Small intestine (tissue), 7 donors: Measurements from ENCODE around the gene RITA1. TPM values are rescaled to one million over a fixed set of nuclear protein-coding genes. Genes with fewer than 3 reads are reported as not detected.
A peak's percentile ranks its signal among the peaks of the same experiment; 100 is the strongest.

Source experiments
- DNase-seq, 2 donors: peaks; one replicate each; pipeline versions ENCODE4 v3.0.0 to v3.0.0-alpha.2; 2013
- FAIRE-seq: peaks from 2 replicates; lab custom pipeline; 2012; peaks lifted over from hg19 to GRCh38; lab: Jason Lieb, UNC
- H3K27ac ChIP-seq, 3 donors: one replicate each; pipeline ENCODE4 v1.5.1; 2013; ENCODE audit warnings: low read length in 2 of 3, mild to moderate bottlenecking in 2 of 3, control low read depth in 1 of 3, inconsistent platforms in 1 of 3, low read depth in 1 of 3, moderate library complexity in 1 of 3
- H3K27me3 ChIP-seq, 3 donors: one replicate each; pipeline ENCODE4 v1.6.1; 2013; ENCODE audit warnings: low read length in 3 of 3, inconsistent platforms in 1 of 3; ENCODE audit not compliant: control insufficient read depth in 3 of 3, insufficient read depth in 3 of 3
- H3K36me3 ChIP-seq, 3 donors: one replicate each; pipeline ENCODE4 v1.6.1; 2013; ENCODE audit warnings: low read length in 3 of 3, inconsistent platforms in 1 of 3, low read depth in 1 of 3, mild to moderate bottlenecking in 1 of 3, moderate library complexity in 1 of 3; ENCODE audit not compliant: control insufficient read depth in 3 of 3, insufficient read depth in 2 of 3
- H3K4me1 ChIP-seq, 3 donors: one replicate each; pipeline ENCODE4 v1.6.1; 2013; ENCODE audit warnings: low read length in 2 of 3, inconsistent platforms in 1 of 3, low read depth in 1 of 3, mild to moderate bottlenecking in 1 of 3, moderate library complexity in 1 of 3; ENCODE audit not compliant: control insufficient read depth in 3 of 3, insufficient read depth in 2 of 3
- H3K4me3 ChIP-seq, 3 donors: one replicate each; pipeline ENCODE4 v1.5.1; 2013; ENCODE audit warnings: low read length in 3 of 3, control low read depth in 1 of 3, inconsistent platforms in 1 of 3, low read depth in 1 of 3, mild to moderate bottlenecking in 1 of 3, moderate library complexity in 1 of 3
- H3K9me3 ChIP-seq, 2 donors: one replicate each; pipeline ENCODE4 v1.6.1; 2013; ENCODE audit warnings: low read depth in 1 of 2, low read length in 1 of 2; ENCODE audit not compliant: control insufficient read depth in 2 of 2, insufficient read depth in 1 of 2
- WGBS, 3 donors: extraction: QIAGEN DNeasy Blood & Tissue Kit; methylation state at CpG; one replicate each; pipeline ENCODE4 v1.1.7; 2013; 5-methylcytosine and 5-hydroxymethylcytosine counted together
- polyA plus RNA-seq, 4 donors: library from polyadenylated mRNA; stranded (reverse) in 3 of 4; unstranded in 1 of 4; fragments of 200-250 nt in 3 of 4; fragments of 120-200 nt in 1 of 4; gene quantifications; one replicate each; pipeline versions ENCODE4 v1.2.1 to v1.2.3, GENCODE V29; 2013
- donor health status: healthy with polysubstance abuse.
- donor health status: control.
- donor health status: control.
- donor health status: Bipolar disorder and iron deficiency.
- donor health status: healthy.

Gene RITA1
- polyA plus RNA-seq, 4 donors: 15.2 to 31.5 (median 19.7) TPM

DNA sequence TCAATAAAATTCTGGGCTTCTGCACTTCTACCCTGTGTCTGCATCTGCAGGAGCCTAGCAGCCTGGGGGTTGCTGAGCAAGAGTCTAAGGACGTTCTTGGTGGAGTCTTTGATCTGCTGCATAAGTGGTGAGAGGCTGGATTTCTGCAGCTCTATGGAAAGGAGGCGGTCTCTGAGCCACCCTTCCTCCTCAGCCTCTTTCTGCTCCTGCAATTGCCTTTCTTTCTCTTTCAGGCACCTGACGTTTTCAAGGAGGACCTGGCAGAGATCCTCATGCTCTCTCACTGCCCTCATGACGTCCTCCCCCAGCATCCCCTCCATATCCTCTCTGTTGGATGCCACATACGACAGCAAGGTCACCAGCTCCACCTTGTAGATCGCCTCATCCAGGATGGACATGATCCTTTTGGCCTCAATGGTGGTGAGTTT lies 22.1 kb downstream of the RITA1 start:
- no peak for DNase-seq
- peaks cover 0 to 4% (median 0%) of the 10 kb centered on the region in 3 donors for H3K4me1 ChIP-seq
- H3K36me3 ChIP-seq: no peaks in the 10 kb centered on the region
- H3K27ac ChIP-seq: peak overlapping the region in 1 of 3 donors; percentile 82
- no peaks in the 10 kb centered on the region for H3K9me3 ChIP-seq
- H3K27me3 ChIP-seq: no peaks in the 10 kb centered on the region
- FAIRE-seq: no peak
- WGBS, 3 donors: 58 to 69% (median 65%) methylated on average over 6 of the region's 6 CpGs
- no peak overlapping the region for H3K4me3 ChIP-seq

- 61 to 81% (median 72%) methylated on average over 10 of the region's 10 CpGs for WGBS, 3 donors
- Histone ChIP-seq H3K4me1 (peaks cover 0 to 4% (median 0%) of the 10 kb centered on the region in 3 donors), H3K36me3 (no peaks in the 10 kb centered on the region), H3K4me3 (no peak overlapping the region), H3K9me3 (no peaks in the 10 kb centered on the region), H3K27me3 (no peaks in the 10 kb centered on the region), H3K27ac (peak overlapping the region in 1 of 3 donors; percentile 82)
- DNase-seq: peak in 1 of 2 donors; percentile 53
- FAIRE-seq: no peak
These were observed 22.8 kb downstream of the RITA1 start for GRCh38 chr12:113208041-113208934.

- FAIRE-seq: no peak
- Histone ChIP-seq H3K36me3 (no peaks in the 10 kb centered on the region), H3K4me3 (no peak overlapping the region), H3K27me3 (no peaks in the 10 kb centered on the region), H3K4me1 (peaks cover 0 to 4% (median 0%) of the 10 kb centered on the region in 3 donors), H3K9me3 (no peaks in the 10 kb centered on the region), H3K27ac (no peak overlapping the region)
- 78 to 92% (median 87%) methylated on average over 6 of the region's 6 CpGs for WGBS, 3 donors
- no peak for DNase-seq
These were observed 25.6 kb downstream of the RITA1 start for GRCh38 chr12:113211160-113211559.

DNA sequence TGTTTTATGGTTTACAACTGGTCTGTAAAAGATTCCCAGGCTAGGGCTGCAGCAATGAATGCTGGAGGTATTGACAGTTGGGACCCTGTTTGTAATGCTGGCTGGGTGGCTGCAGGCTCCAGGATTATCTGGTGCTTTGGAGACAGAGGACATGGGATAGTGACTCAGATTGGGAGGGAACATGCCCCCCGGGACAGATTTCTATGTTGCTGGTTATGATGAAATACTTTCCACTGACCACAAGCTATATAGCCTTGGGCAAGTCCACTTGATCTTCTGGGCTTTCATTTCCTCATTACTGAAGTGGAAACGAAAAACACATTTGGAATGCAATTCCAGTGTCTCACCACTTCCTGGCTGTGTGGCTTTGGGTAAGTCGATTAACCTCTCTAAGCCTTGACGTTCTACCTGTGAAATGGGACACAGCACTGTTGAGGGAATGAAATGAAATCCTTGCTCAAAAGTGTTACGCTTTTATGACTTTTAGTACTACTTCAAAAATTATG lies 29.4 kb downstream of the RITA1 start:
- FAIRE-seq (no peak), DNase-seq (no peak)
- 46 to 61% (median 55%) methylated on average over 5 of the region's 5 CpGs for WGBS, 3 donors
- Histone ChIP-seq H3K4me1 (no peaks in the 10 kb centered on the region), H3K27me3 (no peaks in the 10 kb centered on the region), H3K9me3 (no peaks in the 10 kb centered on the region), H3K27ac (peak overlapping the region in 1 of 3 donors; percentile 22), H3K4me3 (no peak overlapping the region), H3K36me3 (no peaks in the 10 kb centered on the region)

DNA sequence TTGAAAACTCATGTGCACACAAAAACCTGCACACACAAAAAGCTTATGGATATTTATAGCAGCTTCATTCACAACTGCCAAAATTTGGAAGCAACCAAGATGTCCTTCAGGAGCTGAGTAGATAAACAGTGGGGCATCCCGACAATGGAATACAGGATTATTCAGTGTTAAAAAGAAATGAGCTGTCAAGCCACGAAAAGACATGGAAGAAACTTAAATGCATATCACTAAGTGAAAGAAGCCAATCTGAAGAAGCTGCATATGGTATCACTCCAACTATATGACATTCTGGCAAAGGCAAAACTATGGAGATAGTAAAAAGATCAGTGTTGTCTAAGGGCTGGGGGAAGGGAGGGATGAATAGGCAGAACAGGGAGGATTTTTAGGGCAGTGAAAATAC lies 30.5 kb downstream of the RITA1 start:
- Histone ChIP-seq H3K4me3 (no peak overlapping the region), H3K27ac (no peak overlapping the region), H3K27me3 (no peaks in the 10 kb centered on the region), H3K4me1 (no peaks in the 10 kb centered on the region), H3K36me3 (no peaks in the 10 kb centered on the region), H3K9me3 (no peaks in the 10 kb centered on the region)
- WGBS, 3 donors: 81 to 86% (median 86%) methylated on average over 2 of the region's 2 CpGs
- DNase-seq (no peak), FAIRE-seq (no peak)

DNA sequence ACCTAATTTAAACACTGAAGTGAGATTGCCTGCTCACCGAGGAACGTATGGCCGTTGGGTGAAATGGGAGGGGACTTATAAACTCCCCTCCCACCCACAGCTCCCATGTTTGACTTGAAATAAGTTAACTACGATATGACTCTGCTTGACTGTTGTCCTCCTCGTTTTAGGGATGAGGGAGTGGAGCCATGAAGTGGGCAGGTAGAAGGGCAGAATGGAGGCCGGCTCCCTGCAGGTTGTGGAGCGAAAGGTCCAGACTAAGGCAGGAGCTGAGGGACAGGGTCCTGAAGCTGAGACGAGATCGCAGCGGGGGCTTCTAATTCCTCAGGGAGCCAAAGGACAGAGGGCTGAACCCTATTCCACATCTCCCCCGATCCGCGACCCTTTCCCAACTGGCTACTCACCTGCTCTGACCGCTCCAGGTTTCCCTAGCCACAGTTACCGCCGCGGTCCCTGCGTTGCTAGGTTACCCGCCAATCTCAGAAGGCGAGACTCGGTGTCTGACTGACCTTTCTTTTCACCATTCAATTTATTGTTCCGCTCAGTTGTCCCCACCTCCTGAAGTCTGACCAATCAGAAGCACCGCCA lies 35.2 kb downstream of the RITA1 start:
- peak overlapping the region in 2 of 3 donors; percentile 32 to 69 for H3K27ac ChIP-seq
- no peak for FAIRE-seq
- no peaks in the 10 kb centered on the region for H3K27me3 ChIP-seq
- no peaks in the 10 kb centered on the region for H3K9me3 ChIP-seq
- H3K4me1 ChIP-seq: peaks cover 3 to 4% (median 3%) of the 10 kb centered on the region in 3 donors
- peak overlapping the region; percentile 33 to 67 (median 43) for H3K4me3 ChIP-seq
- peaks cover 0 to 6% (median 0%) of the 10 kb centered on the region in 3 donors for H3K36me3 ChIP-seq
- DNase-seq: no peak
- 1% methylated on average over 23 of the region's 23 CpGs for WGBS, 3 donors

DNA sequence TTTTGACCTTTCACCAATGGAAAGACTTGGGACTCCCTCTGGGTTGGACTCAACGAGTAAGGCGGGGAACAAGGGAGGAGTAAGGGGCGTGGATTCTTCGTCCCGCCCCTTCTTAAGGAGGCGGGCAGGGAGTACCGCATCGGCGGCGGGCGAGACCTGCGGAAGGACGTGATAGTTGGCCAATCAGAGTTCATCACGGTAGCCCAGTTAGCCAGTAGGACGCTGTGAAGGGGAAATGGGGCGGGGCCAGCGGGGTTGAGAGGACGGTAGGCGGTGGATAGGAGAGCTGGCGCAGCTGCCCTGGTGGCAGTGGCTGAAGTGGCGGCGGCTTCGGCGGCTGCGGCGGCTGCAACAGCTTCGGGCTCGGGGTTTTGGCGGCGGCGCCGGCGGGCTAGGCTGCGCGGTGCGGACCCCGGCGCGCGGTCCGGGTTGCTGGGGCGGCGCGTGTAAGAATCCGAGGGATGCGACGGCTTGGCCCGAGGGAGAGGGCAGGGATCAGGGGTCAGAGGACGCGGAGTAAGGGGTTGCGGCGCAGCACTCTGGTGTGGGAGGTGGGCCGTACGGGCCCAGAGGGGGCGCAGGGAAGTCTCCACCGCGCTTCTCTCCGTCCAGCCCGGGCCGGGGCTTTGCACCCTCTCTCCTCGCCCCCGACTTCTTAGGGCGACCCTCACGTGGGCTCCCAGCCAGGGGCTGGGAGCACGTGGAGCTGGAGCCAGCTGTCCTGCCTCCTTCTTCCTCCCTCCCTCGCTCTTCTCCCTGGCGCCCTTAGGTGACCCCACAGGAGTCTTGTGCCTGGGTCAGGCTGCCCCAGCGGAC lies 35.9 kb downstream of the RITA1 start, which contains the start of gene TPCN1:
Gene TPCN1, plus strand, starts transcription at position 284 of the 816 bp plus-strand sequence. CDS start 5,389 bp downstream, outside the sequence.
- Histone ChIP-seq H3K27me3 (no peaks in the 10 kb centered on the region), H3K4me3 (peak within 1 kb of the TSS; percentile 83 to 97 (median 96)), H3K36me3 (peaks cover 0 to 7% (median 0%) of the 10 kb centered on the region in 3 donors), H3K4me1 (peaks cover 3 to 4% (median 3%) of the 10 kb centered on the region in 3 donors), H3K27ac (peak within 1 kb of the TSS; percentile 92 to 98 (median 95)), H3K9me3 (no peaks in the 10 kb centered on the region)
- WGBS, 3 donors: 0 to 1% (median 0%) methylated on average over 64 to 68 of the region's 68 CpGs
- FAIRE-seq (peak; percentile 96), DNase-seq (peak; percentile 100)
